ENCODE data around the gene FNBP1L.
A peak's percentile ranks its signal among the peaks of the same experiment; 100 is the strongest.

The FNBP1L gene

DNA sequence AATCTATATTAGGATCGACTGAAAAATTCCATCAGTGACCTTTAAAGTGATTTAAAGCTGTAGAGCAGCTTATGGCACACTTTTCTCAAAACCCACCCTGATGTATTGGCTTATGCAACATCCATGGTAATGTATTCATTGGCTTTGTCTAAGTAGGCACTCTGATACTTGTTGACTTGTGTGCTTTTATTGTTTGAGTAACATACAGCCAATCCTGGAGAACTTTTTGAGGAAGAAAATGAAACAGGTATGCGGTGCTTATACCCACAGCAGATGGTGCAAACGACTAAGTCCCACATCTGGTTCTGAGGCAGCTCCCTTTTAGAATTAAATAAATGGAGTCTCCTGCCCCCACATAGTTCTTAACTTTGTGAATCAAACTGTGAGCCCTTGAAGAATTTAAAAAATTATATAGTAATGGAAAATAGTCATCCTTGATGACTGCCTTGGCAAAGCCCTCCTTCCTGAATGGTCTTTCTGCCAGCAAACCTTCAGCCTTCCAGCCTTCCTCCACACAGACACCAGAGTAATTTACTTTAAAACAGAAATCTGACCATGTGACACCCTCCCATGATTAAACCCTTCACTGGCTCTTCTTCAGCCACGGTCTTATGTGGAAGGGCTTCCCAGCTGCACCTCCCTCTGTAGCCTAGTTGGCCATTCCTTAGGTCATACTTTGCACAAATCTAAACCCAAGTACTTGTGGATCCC is 117.7 kb downstream of the FNBP1L start:
- Histone ChIP-seq H3K36me3 (ENCODE audit: insufficient read depth, low read length) (peaks cover under 1% of the 10 kb centered on the region; the same call in 1 of the 2 replicates), H3K9me3 (ENCODE audit: low read depth, low read length) (no peaks in the 10 kb centered on the region), H3K4me3 (no peak overlapping the region), H3K27ac (no peak overlapping the region), H3K9ac (ENCODE audit: insufficient read length) (no peak overlapping the region)
- no peak for DNase-seq (ENCODE audit: low read depth, low spot score)
- no peak for TF ChIP-seq POLR2AphosphoS5 (IDR thresholded peaks at IDR 0.05; ENCODE audit: borderline replicate concordance, low read depth, low read length)
- TF ChIP-seq EZH2 (IDR thresholded peaks at IDR 0.05) = no peak
- no peak for TF ChIP-seq FOXP2 (optimal IDR thresholded peaks at IDR 0.05; ENCODE audit: control extremely low read depth, extremely low read length, insufficient read depth)

DNA sequence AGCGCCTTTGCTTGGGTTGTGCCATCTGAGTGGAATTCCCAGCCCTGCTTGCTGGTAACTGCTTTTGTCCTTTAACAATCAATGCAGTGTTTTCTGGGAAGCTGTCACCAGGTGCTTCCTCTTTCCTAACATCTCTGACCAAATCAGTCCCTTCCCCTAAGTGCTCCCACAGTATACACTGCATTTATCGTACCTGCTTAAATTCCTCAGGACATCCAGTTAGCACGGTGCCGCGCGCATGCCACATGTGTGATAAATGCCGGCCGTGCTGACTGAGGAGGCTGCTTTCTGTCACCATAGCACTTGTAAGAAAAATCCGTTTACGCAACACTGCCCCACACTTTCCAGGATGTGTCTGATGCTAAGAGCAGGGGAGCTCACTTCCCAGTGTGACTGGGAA is 118.3 kb downstream of the FNBP1L start:
- TF ChIP-seq FOXP2 (optimal IDR thresholded peaks at IDR 0.05; ENCODE audit: control extremely low read depth, extremely low read length, insufficient read depth) (no peak), EZH2 (IDR thresholded peaks at IDR 0.05) (no peak), POLR2AphosphoS5 (IDR thresholded peaks at IDR 0.05; ENCODE audit: borderline replicate concordance, low read depth, low read length) (no peak)
- H3K9me3 ChIP-seq (ENCODE audit: low read depth, low read length) = no peaks in the 10 kb centered on the region
- no peak overlapping the region for H3K4me3 ChIP-seq
- no peak for DNase-seq (ENCODE audit: low read depth, low spot score)
- no peaks in the 10 kb centered on the region for H3K36me3 ChIP-seq (ENCODE audit: insufficient read depth, low read length)
- H3K27ac ChIP-seq = no peak overlapping the region
- no peak overlapping the region for H3K9ac ChIP-seq (ENCODE audit: insufficient read length)

DNA sequence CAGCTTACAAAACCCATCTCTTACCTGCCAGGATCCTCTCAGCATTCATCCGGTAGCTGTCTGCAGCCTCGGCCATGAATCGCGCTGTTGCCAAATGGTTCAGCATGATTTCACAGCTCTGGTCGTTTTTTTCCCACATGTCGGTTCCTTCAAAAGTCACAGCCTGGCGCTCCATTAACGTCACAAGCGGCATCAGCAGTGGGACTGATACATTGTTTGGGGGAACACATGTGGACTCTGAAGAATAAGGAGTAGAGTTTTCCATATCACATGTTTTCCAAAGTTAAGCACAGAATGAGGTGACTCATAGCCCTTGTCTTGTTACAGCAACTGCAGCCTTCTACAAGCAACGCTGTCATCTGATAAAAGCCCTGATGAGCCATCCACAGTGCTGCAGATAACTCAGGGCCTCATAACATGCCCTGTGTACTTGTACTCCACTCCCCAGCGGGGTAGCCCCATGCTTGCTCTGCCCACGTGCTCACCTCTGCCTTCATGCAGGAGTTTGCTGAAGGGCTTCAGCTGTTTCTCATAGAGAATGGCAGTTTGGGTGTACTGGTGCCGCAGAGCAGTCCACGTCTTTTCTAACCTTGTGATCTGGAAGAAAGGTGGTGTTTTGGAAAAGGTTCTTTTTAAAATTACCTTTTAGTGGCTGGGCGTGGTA is 119.5 kb downstream of the FNBP1L start:
- Histone ChIP-seq H3K27ac (no peak overlapping the region), H3K9ac (ENCODE audit: insufficient read length) (no peak overlapping the region), H3K4me3 (no peak overlapping the region), H3K36me3 (ENCODE audit: insufficient read depth, low read length) (no peaks in the 10 kb centered on the region), H3K9me3 (ENCODE audit: low read depth, low read length) (no peaks in the 10 kb centered on the region)
- no peak for DNase-seq (ENCODE audit: low read depth, low spot score)
- no peak for TF ChIP-seq FOXP2 (optimal IDR thresholded peaks at IDR 0.05; ENCODE audit: control extremely low read depth, extremely low read length, insufficient read depth)
- TF ChIP-seq POLR2AphosphoS5 (IDR thresholded peaks at IDR 0.05; ENCODE audit: borderline replicate concordance, low read depth, low read length) = no peak
- no peak for TF ChIP-seq EZH2 (IDR thresholded peaks at IDR 0.05)

DNA sequence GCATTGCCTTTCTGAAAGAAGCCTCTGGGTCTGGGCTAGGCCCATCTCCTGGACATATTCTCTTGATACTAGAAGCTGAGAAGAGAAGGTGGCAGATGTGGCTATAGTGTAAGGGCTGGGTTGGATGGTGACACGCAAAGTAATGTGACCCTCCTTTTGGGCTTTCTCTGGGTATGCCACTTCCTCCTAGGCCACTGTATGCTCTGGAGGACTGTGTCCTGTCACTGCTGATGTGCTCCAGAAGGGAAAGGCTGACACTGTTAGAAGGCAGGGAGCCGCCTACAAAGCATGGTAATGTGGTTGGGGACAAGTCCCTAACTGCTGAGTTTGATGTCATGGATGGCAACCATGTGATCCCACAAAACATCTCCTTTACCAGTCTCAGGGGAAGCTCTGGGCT is 121.6 kb downstream of the FNBP1L start:
- Histone ChIP-seq H3K4me3 (no peak overlapping the region), H3K9ac (ENCODE audit: insufficient read length) (no peak overlapping the region), H3K27ac (no peak overlapping the region), H3K9me3 (ENCODE audit: low read depth, low read length) (no peaks in the 10 kb centered on the region), H3K36me3 (ENCODE audit: insufficient read depth, low read length) (no peaks in the 10 kb centered on the region)
- TF ChIP-seq FOXP2 (optimal IDR thresholded peaks at IDR 0.05; ENCODE audit: control extremely low read depth, extremely low read length, insufficient read depth) = no peak
- no peak for TF ChIP-seq POLR2AphosphoS5 (IDR thresholded peaks at IDR 0.05; ENCODE audit: borderline replicate concordance, low read depth, low read length)
- no peak for TF ChIP-seq EZH2 (IDR thresholded peaks at IDR 0.05)
- no peak for DNase-seq (ENCODE audit: low read depth, low spot score)

DNA sequence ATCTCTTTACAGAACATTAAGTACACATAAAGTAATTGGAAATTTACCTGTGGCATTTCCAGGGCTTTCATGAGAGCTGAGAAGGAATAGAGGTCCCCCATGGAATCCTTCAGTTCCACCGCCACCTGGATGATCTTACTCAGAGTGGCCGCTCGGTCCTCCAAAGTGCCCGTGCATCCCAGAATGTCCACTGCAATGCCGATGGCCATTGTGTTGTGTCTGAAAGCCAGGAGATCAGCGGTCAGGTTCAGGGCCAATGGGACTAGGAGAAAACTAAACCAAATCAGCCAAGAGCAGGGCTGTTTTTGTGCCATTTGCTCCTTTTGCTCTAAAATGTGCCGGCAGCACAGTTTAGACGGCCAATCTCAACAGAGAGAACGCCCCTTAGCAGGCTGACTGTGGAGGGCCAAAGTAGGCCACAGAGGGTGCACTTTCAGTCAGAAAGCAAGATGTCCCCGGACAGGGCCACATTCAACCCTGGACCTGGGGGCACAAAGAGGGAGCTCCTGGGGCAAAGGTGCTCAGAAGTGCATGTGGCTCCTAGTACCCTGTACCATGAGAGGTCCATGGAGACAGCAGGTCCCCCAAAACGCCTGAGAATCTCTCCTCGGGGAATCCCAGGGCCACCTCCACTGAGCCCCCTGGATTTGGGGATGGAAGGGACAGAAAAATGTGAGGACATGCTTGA is 123.8 kb downstream of the FNBP1L start:
- no peak for DNase-seq (ENCODE audit: low read depth, low spot score)
- Histone ChIP-seq H3K4me3 (no peak overlapping the region), H3K36me3 (ENCODE audit: insufficient read depth, low read length) (no peaks in the 10 kb centered on the region), H3K27ac (no peak overlapping the region), H3K9me3 (ENCODE audit: low read depth, low read length) (no peaks in the 10 kb centered on the region), H3K9ac (ENCODE audit: insufficient read length) (no peak overlapping the region)
- no peak for TF ChIP-seq POLR2AphosphoS5 (IDR thresholded peaks at IDR 0.05; ENCODE audit: borderline replicate concordance, low read depth, low read length)

DNA sequence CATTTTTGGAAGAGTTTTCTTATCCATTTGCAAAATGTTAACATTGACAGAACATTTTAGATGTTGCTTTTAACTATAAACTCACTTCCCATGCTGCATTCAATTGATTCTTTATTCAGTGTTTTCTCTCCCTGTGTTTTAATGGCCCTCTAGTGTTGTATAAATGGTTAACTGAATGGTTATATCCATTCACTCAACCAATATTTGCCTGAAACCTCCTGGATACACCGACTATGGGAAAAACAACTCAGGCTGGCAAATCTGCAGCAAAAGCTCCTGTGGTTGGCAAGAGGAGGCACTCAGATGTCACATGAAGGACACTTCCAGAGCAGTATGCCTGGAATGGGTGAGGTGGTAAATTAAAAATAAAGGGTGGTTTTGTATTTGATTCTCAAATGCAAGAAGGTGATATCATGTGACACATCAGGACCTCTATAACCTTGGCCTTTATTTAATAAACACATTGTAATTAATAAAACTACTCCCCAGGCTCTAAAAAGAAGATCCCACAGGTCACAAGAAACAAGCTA is 126.1 kb downstream of the FNBP1L start:
- Histone ChIP-seq H3K4me3 (no peak overlapping the region), H3K9ac (ENCODE audit: insufficient read length) (no peak overlapping the region), H3K27ac (0 out of 2 replicates have a peak overlapping the region, but pooled peaks have one; percentile 33), H3K9me3 (ENCODE audit: low read depth, low read length) (no peaks in the 10 kb centered on the region), H3K36me3 (ENCODE audit: insufficient read depth, low read length) (no peaks in the 10 kb centered on the region)
- TF ChIP-seq FOXP2 (optimal IDR thresholded peaks at IDR 0.05; ENCODE audit: control extremely low read depth, extremely low read length, insufficient read depth) (no peak), EZH2 (IDR thresholded peaks at IDR 0.05) (no peak), POLR2AphosphoS5 (IDR thresholded peaks at IDR 0.05; ENCODE audit: borderline replicate concordance, low read depth, low read length) (no peak)
- DNase-seq (ENCODE audit: low read depth, low spot score) = no peak

DNA sequence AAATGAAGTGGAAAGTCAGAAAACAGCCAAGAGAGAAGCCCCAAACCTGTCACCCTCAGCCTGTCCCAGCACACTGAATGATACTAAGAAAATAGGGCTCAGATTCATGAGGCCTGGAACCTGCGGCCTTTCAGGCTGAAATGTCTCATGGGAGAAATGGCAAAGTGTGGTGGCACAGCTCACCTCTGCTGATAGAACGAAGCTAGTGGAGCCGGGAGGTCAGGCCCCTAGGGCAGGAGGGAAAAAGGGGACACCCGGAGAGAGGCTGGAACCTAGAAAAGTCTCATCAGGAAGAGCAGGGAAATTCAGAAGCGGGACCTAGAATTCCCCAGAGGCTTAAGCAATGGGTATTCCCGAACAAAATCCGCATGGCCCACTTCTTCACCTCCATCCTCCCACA is 126.6 kb downstream of the FNBP1L start:
- H3K9ac ChIP-seq (ENCODE audit: insufficient read length) = no peak overlapping the region
- TF ChIP-seq POLR2AphosphoS5 (IDR thresholded peaks at IDR 0.05; ENCODE audit: borderline replicate concordance, low read depth, low read length) = no peak
- no peak for TF ChIP-seq FOXP2 (optimal IDR thresholded peaks at IDR 0.05; ENCODE audit: control extremely low read depth, extremely low read length, insufficient read depth)
- TF ChIP-seq EZH2 (IDR thresholded peaks at IDR 0.05) = no peak
- H3K4me3 ChIP-seq = no peak overlapping the region
- H3K9me3 ChIP-seq (ENCODE audit: low read depth, low read length) = no peaks in the 10 kb centered on the region
- no peak for DNase-seq (ENCODE audit: low read depth, low spot score)
- H3K36me3 ChIP-seq (ENCODE audit: insufficient read depth, low read length) = no peaks in the 10 kb centered on the region
- no peak overlapping the region for H3K27ac ChIP-seq

DNA sequence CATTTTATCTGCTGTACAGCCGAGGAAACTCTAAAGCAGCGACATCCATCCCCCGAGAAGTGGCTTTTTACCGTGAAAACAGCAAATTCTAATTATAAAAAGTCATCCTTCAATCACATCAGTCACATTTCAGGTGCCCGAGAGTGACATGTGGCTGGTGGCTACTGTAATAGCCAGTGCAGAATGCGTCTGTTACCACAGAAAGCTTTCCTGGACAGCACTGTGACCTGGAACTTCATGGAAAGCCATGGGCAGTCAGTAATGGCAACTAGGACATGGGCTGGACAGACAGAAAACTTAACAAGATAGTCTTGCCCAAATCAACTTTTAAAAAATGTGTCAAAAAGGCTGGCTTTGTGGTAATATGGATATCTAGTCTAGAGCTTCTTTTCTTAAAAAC is 127.1 kb downstream of the FNBP1L start:
- no peaks in the 10 kb centered on the region for H3K9me3 ChIP-seq (ENCODE audit: low read depth, low read length)
- no peak for TF ChIP-seq EZH2 (IDR thresholded peaks at IDR 0.05)
- TF ChIP-seq FOXP2 (optimal IDR thresholded peaks at IDR 0.05; ENCODE audit: control extremely low read depth, extremely low read length, insufficient read depth) = no peak
- no peak for TF ChIP-seq POLR2AphosphoS5 (IDR thresholded peaks at IDR 0.05; ENCODE audit: borderline replicate concordance, low read depth, low read length)
- no peaks in the 10 kb centered on the region for H3K36me3 ChIP-seq (ENCODE audit: insufficient read depth, low read length)
- H3K4me3 ChIP-seq = no peak overlapping the region
- no peak for DNase-seq (ENCODE audit: low read depth, low spot score)
- H3K27ac ChIP-seq = 0 out of 2 replicates have a peak overlapping the region, but pooled peaks have one; percentile 94
- H3K9ac ChIP-seq (ENCODE audit: insufficient read length) = no peak overlapping the region

Measured in SK-N-MC (cell line).